Stimulated activated naive CD8-positive, alpha-beta T cell treated with anti-CD3 and anti-CD28 coated beads, Interleukin-15, Interleukin-2, amounts not matched to agents 100 U/mL and 50 U/mL, for 24 hours (primary cell): Measurements from ENCODE around the gene ABL1.

Source experiments
- ATAC-seq: fragments of 150-1000 bp; cut with Tn5 transposase; one replicate; pipeline ENCODE4 v1.10.0; 2021
- DNase-seq: peaks from one replicate; pipeline ENCODE4 v3.0.0; 2021

ABL1 gene

DNA sequence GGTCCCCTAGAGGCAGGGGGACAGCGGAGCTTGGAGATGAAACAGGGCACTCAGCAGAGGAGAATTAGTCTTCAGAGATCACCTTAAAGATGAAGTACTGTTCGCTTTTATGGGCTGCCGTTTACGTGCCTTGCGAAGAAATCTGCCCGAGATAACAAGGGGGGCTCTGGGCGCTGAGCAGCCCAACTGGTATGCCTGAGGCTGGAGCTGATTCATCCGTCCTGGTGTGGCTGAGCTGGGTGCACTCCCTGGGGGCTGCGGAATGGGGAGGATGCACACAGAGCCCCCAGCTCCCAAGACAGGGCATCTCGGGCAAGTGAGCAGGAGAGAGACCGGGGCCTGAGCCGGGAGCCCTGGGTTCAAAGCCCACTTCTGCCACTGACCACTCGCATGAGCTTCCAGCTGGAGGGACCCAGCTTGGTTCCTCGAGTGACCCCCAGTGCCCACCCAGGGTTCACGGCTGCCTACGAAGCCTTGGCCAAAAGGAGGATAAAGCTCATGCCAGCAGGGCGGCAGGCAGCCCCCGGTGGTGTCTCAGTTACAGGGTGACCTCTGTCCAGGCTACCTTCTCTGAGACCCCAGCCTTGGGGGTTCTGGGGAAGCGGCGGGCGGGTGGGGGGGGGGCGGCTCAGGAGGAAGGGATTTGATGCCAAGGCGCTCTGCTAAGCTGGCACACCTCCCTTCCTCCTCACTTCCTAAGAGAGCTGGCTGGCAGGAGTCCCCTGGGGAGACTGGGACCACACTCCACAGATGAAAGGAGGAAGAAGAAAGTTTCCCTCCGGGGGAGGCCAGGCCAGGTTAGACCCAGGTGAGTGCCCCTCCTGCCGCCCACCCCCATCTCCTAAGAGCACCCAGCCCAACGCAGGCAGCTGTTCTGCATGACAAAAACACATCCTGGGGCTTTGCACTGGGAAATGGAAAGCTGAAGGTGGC, 98.3 kb downstream of the ABL1 start:
- DNase-seq (no peak), ATAC-seq (no peak)

DNA sequence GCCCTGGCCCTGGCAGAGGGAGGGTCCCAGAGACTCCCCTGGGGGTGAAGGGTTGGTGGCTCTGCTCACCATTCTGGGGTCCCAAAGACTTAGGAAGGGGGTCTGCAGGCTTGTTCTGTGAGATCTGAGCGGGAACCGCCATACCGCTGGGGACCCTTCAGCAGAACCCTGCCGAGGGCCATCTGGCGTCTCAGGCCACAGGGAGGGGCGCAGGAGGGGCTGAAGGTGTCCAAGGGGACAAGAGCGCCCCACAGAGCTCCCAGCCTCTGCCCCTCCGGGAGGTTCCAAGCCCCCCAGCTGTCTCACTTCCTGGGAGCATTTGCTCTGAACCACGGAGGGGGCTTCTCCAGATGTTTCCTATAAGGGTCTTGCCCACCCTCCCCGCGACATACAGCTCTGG, 99.2 kb downstream of the ABL1 start:
- DNase-seq (no peak), ATAC-seq (no peak)

DNA sequence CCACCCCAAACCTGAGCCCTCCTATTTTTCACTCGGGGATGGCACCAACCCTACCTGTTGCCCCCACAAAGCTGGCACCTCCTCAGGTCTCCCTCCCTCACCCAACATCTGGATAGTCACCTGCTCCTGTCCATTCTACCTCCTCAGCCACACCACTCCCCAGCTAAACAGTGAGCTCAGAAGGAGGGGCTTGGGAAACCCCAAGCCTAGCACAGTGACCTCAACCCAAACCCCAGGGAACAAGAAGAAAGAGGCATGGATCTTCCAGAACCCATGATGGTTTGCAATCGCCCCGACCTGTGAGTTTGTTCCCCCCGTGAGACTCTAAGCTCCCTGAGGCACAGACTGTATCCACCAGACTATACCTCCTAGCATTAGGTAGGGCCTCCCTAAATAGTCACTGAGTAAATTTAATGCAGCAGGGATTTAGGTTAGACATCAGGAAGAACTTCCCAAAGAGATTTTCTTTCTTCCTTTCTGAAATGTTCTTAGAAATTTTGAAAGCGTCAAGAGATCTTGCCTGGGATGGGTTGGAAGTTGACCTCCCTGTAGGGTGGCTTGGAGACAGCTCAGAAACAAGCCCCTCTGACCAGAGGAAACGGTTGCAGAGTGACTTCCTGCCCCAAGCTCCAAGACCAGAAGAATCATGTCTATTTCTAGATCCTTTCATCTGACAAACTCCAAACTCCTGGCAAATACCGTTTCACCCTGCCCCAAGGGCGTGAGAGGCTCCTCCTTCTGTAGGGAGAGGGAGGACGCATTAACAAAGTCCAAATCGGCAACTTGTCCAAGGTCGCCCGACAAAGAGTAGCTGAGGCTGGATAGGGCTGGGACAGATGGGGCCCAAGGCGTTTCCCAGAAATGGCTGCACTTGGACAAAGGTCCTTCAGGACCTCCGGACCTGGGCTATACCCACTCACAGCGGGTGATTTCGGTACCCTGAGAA, 99.9 kb downstream of the ABL1 start:
- DNase-seq (no peak), ATAC-seq (no peak)

DNA sequence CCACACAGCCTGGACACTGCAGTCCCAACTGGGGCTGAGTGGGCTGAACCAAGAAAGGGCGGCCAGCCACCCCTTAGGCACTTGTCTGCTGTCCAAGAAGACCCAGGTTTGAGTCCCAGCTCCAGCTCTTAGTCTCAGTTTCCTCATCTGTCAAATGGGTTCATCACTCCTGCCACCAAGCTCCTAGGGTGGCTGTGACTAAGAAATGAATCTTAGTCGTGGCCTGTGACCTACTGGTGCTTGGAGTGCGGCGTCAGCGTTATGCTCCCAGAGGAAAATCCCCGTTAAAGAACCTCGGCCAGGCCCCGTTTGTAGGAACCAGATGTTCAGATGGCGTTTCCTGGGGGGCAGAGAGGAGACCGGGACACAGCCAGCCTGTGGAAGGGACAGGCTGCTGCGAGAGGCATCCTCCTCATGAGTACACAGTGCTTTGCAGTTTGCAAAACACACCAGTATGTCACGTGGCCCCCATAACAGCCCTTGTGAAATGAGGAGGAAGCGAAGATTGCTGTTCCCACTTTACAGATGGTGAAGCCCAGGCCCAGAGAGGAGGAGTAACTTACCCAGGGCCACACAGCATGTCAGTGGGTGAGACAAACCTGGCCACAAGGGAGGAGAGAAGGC, 100.7 kb downstream of the ABL1 start:
- DNase-seq (no peak), ATAC-seq (no peak)

DNA sequence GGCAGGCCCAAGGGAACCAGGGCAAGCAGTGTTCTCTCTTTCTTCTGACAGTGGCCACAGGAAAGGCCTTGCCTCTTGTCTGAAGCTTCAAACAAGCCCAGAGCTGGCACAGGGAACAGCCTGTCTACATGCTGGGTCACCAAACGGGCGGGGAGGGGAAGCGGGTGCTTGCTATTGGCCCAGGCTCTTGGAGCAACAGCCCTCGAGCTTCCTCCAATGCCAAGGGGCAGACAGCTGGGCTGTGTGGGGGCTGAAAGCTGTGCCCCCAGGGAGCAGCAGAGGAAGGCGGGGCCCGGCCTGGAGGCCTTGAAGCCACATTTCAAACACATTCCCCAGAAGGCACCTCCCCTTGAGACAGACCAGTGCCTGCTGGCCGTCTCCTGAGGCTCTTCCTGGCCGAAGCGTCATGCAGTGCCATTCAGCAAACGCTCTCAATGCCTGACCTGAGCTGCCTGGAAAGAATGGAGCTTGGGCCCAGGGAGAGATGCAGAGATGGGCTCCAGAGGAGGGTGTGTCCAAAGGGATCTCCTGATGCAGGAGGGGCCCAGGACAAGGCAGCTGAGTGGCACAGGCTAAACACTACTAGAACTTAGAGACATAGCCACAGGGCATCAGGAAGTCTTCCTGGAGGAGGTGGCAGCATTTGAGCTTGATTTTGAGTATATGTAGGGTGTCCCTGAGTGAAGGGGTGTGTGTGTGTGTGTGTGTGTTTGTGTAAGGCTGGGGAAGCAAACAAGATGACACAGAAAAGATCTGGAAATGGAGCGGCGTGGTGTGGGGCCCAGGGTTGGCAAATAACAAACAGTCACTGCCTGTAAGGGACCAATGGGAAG, 101.4 kb downstream of the ABL1 start:
- DNase-seq (no peak), ATAC-seq (no peak)
